Activated CD8-positive, alpha-beta T cell treated with anti-CD3 and anti-CD28 coated beads, Interleukin-2, amount 10 ng/mL, durations not matched to agents 7 days and 5 days (primary cell): ENCODE data around the gene STIM2. TPM values are rescaled to one million over a fixed set of nuclear protein-coding genes. Genes with fewer than 3 reads are reported as not detected.

Experiments
- ATAC-seq: fragments of 150-1000 bp; cut with Tn5 transposase; one replicate; pipeline ENCODE4 v1.10.0; 2021; ENCODE audit warnings: moderate library complexity
- CTCF ChIA-PET: fragments of 350-600 bp; sonication (Branson Sonifier 250); formaldehyde crosslinking; loops from one replicate; lab custom pipeline; 2021; ENCODE audit warnings: antibody characterized with exemption; lab: Charles Lee
- POLR2A ChIA-PET: fragments of 350-600 bp; sonication (Branson Sonifier 250); formaldehyde crosslinking; loops from one replicate; lab custom pipeline; 2021; ENCODE audit warnings: antibody characterized with exemption; lab: Charles Lee
- DNase-seq: peaks from one replicate; pipeline ENCODE4 v3.0.0-alpha.2; 2020
- H3K27ac Mint-ChIP-seq: one replicate; pipeline ENCODE4 v1.8.0; 2021; ENCODE audit warnings: mild to moderate bottlenecking, mixed read lengths
- H3K27me3 Mint-ChIP-seq: one replicate; pipeline ENCODE4 v1.8.0; 2021; ENCODE audit warnings: low read depth, mixed read lengths
- H3K36me3 Mint-ChIP-seq: one replicate; pipeline ENCODE4 v1.8.0; 2021; ENCODE audit warnings: low read depth, mixed read lengths
- H3K4me1 Mint-ChIP-seq: one replicate; pipeline ENCODE4 v1.8.0; 2021; ENCODE audit warnings: low read depth, mixed read lengths
- H3K4me3 Mint-ChIP-seq: one replicate; pipeline ENCODE4 v1.8.0; 2021; ENCODE audit warnings: mild to moderate bottlenecking, mixed read lengths
- H3K9me3 Mint-ChIP-seq: one replicate; pipeline ENCODE4 v1.8.0; 2022; ENCODE audit warnings: mixed read lengths; ENCODE audit not compliant: insufficient read depth
- total RNA-seq, 2 experiments: library from RNA; stranded (reverse); gene quantifications; one replicate each; pipeline ENCODE4 v1.2.3, GENCODE V29; 2021

STIM2 gene
- total RNA-seq, 2 experiments from 2014 or later = 52.3 to 53.3 TPM

GRCh38 chr4:26907731-26908599 lies 47.3 kb downstream of the STIM2 start:
- Mint-ChIP-seq H3K27ac (no peak overlapping the region), H3K27me3 (no peaks in the 10 kb centered on the region), H3K36me3 (peaks cover 22% of the 10 kb centered on the region), H3K4me1 (peaks cover 56% of the 10 kb centered on the region), H3K4me3 (no peak overlapping the region), H3K9me3 (no peaks in the 10 kb centered on the region)
- ATAC-seq = no peak
- no peak for DNase-seq
- CTCF ChIA-PET = interaction anchor here (1.3 kb wide), 1 partner anchor 9 kb away, joined by 5 read pairs; no protein-coding TSS in a partner anchor
- POLR2A ChIA-PET = no interaction called here

- no peak overlapping the region for H3K27ac Mint-ChIP-seq
- CTCF ChIA-PET = interaction anchor here (1.0 to 1.9 kb wide), 2 partner anchors 92 to 93 kb away, joined by 3 to 4 read pairs; no protein-coding TSS in a partner anchor
- ATAC-seq = no peak
Observed at GRCh38 chr4:26909369-26909768, 48.7 kb downstream of the STIM2 start.

GRCh38 chr4:26911254-26911653 lies 50.6 kb downstream of the STIM2 start:
- H3K27me3 Mint-ChIP-seq = no peaks in the 10 kb centered on the region
- ChIA-PET CTCF (no interaction called here), POLR2A (no interaction called here)
- no peak overlapping the region for H3K4me3 Mint-ChIP-seq
- no peak overlapping the region for H3K27ac Mint-ChIP-seq
- peaks cover 48% of the 10 kb centered on the region for H3K4me1 Mint-ChIP-seq
- H3K36me3 Mint-ChIP-seq = peaks cover 12% of the 10 kb centered on the region
- H3K9me3 Mint-ChIP-seq = no peaks in the 10 kb centered on the region
- DNase-seq (no peak), ATAC-seq (no peak)

More at GRCh38 chr4:26909369-26909768, 48.7 kb downstream of the STIM2 start:
- no peak overlapping the region for H3K4me3 Mint-ChIP-seq
- H3K4me1 Mint-ChIP-seq = peaks cover 52% of the 10 kb centered on the region
- H3K9me3 Mint-ChIP-seq = no peaks in the 10 kb centered on the region
- no peaks in the 10 kb centered on the region for H3K27me3 Mint-ChIP-seq
- peaks cover 20% of the 10 kb centered on the region for H3K36me3 Mint-ChIP-seq
- POLR2A ChIA-PET = no interaction called here
- DNase-seq = no peak

- CTCF ChIA-PET = interaction anchor here (2.0 kb wide), 1 partner anchor 10 kb away, joined by 7 read pairs; no protein-coding TSS in a partner anchor
- H3K27me3 Mint-ChIP-seq = no peaks in the 10 kb centered on the region
- no peak overlapping the region for H3K27ac Mint-ChIP-seq
- POLR2A ChIA-PET = no interaction called here
- peaks cover 13% of the 10 kb centered on the region for H3K36me3 Mint-ChIP-seq
- no peak for ATAC-seq
- peaks cover 54% of the 10 kb centered on the region for H3K4me1 Mint-ChIP-seq
- H3K4me3 Mint-ChIP-seq = no peak overlapping the region
- H3K9me3 Mint-ChIP-seq = no peaks in the 10 kb centered on the region
- DNase-seq = no peak
Observed at GRCh38 chr4:26912069-26912468, 51.4 kb downstream of the STIM2 start.

DNA sequence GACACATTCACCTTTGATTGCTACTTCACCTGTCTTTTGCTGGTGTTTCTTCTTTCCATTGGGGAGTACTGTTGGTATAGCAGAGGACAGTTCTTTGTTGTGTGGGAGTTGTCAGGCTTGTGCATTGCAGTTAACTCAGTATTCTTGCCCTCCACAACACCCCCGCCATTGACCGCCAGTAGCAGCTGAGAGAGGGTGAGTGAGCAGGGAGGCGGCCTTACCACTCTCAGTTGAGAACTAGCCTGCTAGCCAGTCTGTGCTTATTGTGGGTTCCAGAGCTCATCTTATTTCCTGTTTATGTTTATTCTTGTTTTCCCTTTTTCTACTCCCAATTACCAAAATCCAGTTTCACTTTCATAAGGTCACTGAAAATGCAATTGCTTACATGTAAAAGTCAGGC lies 52.2 kb downstream of the STIM2 start:
- H3K4me3 Mint-ChIP-seq = no peak overlapping the region
- CTCF ChIA-PET = interaction anchor here (2.0 kb wide), 1 partner anchor 9 kb away, joined by 7 read pairs; no protein-coding TSS in a partner anchor

GRCh38 chr4:26916195-26916594 lies 55.6 kb downstream of the STIM2 start:
- ATAC-seq = no peak

More for the DNA sequence above, 52.2 kb downstream of the STIM2 start:
- Mint-ChIP-seq H3K27me3 (no peaks in the 10 kb centered on the region), H3K36me3 (peaks cover 16% of the 10 kb centered on the region), H3K4me1 (peaks cover 53% of the 10 kb centered on the region), H3K9me3 (no peaks in the 10 kb centered on the region), H3K27ac (no peak overlapping the region)
- POLR2A ChIA-PET = interaction anchor here (1.1 kb wide), 1 partner anchor 52 kb away, joined by 4 read pairs; the partner anchor contains the start of gene STIM2
- no peak for ATAC-seq
- DNase-seq = no peak

GRCh38 chr4:26930964-26931363 lies 70.3 kb downstream of the STIM2 start:
- POLR2A ChIA-PET = no interaction called here
- DNase-seq (no peak), ATAC-seq (no peak)
- Mint-ChIP-seq H3K36me3 (peaks cover 18% of the 10 kb centered on the region), H3K27me3 (no peaks in the 10 kb centered on the region), H3K4me3 (no peak overlapping the region), H3K27ac (no peak overlapping the region), H3K9me3 (no peaks in the 10 kb centered on the region), H3K4me1 (peaks cover 11% of the 10 kb centered on the region)
- CTCF ChIA-PET = interaction anchor here (1.0 kb wide), 1 partner anchor 11 kb away, joined by 4 read pairs; no protein-coding TSS in a partner anchor

More at GRCh38 chr4:26916195-26916594, 55.6 kb downstream of the STIM2 start:
- peaks cover 30% of the 10 kb centered on the region for H3K36me3 Mint-ChIP-seq
- H3K4me3 Mint-ChIP-seq = no peak overlapping the region
- no peaks in the 10 kb centered on the region for H3K9me3 Mint-ChIP-seq
- DNase-seq = no peak
- ChIA-PET CTCF (interaction anchor here (1.2 kb wide), 1 partner anchor 9 kb away, joined by 5 read pairs; no protein-coding TSS in a partner anchor), POLR2A (no interaction called here)
- H3K27me3 Mint-ChIP-seq = no peaks in the 10 kb centered on the region
- peaks cover 46% of the 10 kb centered on the region for H3K4me1 Mint-ChIP-seq
- H3K27ac Mint-ChIP-seq = no peak overlapping the region

GRCh38 chr4:26931451-26931850 lies 70.8 kb downstream of the STIM2 start:
- DNase-seq = no peak
- Mint-ChIP-seq H3K27me3 (no peaks in the 10 kb centered on the region), H3K27ac (no peak overlapping the region), H3K4me1 (peaks cover 16% of the 10 kb centered on the region), H3K9me3 (no peaks in the 10 kb centered on the region), H3K4me3 (no peak overlapping the region), H3K36me3 (peaks cover 20% of the 10 kb centered on the region)
- POLR2A ChIA-PET = no interaction called here
- CTCF ChIA-PET = interaction anchor here (1.0 kb wide), 1 partner anchor 11 kb away, joined by 4 read pairs; no protein-coding TSS in a partner anchor
- ATAC-seq = no peak

GRCh38 chr4:26931966-26932365 lies 71.3 kb downstream of the STIM2 start:
- DNase-seq = no peak
- POLR2A ChIA-PET = no interaction called here
- CTCF ChIA-PET = interaction anchor here (1.0 kb wide), 1 partner anchor 10 kb away, joined by 4 read pairs; no protein-coding TSS in a partner anchor
- no peaks in the 10 kb centered on the region for H3K9me3 Mint-ChIP-seq
- H3K27ac Mint-ChIP-seq = no peak overlapping the region
- H3K4me3 Mint-ChIP-seq = no peak overlapping the region
- H3K36me3 Mint-ChIP-seq = peaks cover 20% of the 10 kb centered on the region
- no peak for ATAC-seq
- no peaks in the 10 kb centered on the region for H3K27me3 Mint-ChIP-seq
- peaks cover 17% of the 10 kb centered on the region for H3K4me1 Mint-ChIP-seq

GRCh38 chr4:26935397-26935796 lies 74.8 kb downstream of the STIM2 start:
- no peaks in the 10 kb centered on the region for H3K9me3 Mint-ChIP-seq
- peaks cover 18% of the 10 kb centered on the region for H3K36me3 Mint-ChIP-seq
- H3K4me3 Mint-ChIP-seq = no peak overlapping the region
- no peaks in the 10 kb centered on the region for H3K27me3 Mint-ChIP-seq
- peaks cover 20% of the 10 kb centered on the region for H3K4me1 Mint-ChIP-seq
- POLR2A ChIA-PET = interaction anchor here (1.3 kb wide), 1 partner anchor 74 kb away, joined by 4 read pairs; the partner anchor contains the start of gene STIM2
- no peak overlapping the region for H3K27ac Mint-ChIP-seq
- DNase-seq (no peak), ATAC-seq (no peak)
- CTCF ChIA-PET = no interaction called here

DNA sequence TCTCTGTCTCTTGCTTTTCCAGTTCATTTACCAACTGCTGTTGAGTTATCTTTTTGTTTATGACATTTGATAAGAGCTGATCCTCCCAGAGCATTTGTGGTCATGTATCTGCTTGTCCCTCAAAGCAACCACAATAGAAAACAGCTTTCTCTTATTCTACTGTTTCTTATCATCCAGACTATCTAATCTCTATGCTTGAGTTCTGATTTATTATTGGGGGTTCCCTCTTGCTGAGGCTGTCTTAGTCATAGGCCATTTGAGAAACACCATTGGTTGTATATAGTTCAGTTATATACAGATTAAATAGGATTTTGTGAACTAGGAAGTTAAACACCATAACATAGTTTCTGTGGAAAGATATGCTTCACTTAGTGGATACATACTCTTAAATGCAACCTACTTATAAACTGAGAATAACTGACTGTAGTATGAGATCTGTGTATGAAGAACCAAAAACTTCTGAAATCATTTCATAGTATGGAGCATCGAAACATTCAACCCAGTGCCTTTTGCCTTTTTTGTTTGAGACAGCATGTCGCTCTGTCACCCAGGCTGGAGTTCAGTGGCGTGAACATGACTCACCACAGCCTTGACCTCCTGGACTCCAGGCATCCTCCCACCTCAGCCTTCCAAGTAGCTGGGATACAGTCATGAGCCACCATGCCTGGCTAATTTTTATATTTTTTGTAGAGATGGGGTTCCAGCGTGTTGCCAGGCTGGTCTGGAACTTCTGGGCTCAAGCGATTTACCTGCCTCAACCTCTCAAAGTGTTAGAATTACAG lies 75.8 kb downstream of the STIM2 start:
- ChIA-PET POLR2A (interaction anchor here (1.3 kb wide), 1 partner anchor 75 kb away, joined by 4 read pairs; the partner anchor contains the start of gene STIM2), CTCF (no interaction called here)
- no peak for DNase-seq
- H3K27ac Mint-ChIP-seq = peak overlapping the region; percentile 3
- H3K9me3 Mint-ChIP-seq = no peaks in the 10 kb centered on the region
- H3K36me3 Mint-ChIP-seq = peaks cover 16% of the 10 kb centered on the region
- peak; percentile 27 for ATAC-seq
- H3K4me1 Mint-ChIP-seq = peaks cover 22% of the 10 kb centered on the region
- H3K27me3 Mint-ChIP-seq = no peaks in the 10 kb centered on the region
- H3K4me3 Mint-ChIP-seq = no peak overlapping the region
